ENCODE measurements around the gene FRMD5.
"Not testable (repeated sequence)": the region's sequence is repeated elsewhere in the genome, so short reads cannot be mapped to it uniquely, and the experiment has no call there.

The FRMD5 gene

DNA sequence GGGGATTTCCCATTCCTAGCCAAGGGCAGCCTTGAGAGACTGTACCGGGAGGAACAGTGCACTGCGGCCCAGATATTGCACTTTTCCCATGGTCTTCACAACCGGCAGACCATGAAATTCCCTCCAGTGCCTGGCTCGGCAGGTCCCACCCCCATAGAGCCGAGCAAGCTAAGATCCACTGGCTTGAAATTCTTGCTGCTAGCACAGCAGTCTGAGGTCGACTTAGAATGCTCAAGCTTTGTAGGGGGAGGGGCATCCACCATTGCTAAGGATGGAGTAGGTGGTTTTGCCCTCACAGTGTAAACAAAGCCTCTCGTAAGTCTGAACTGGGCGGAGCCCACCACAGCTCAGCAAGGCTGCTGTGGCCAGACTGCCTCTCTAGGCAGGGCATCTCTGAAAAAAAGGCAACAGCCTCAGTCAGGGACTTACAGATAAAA is 156.3 kb downstream of the FRMD5 start:
- no peak overlapping the region for H3K4me3 ChIP-seq (ENCODE audit: low read length)
- no peak for DNase-seq (ENCODE audit: low read depth)
- TF ChIP-seq, protein P1, sequence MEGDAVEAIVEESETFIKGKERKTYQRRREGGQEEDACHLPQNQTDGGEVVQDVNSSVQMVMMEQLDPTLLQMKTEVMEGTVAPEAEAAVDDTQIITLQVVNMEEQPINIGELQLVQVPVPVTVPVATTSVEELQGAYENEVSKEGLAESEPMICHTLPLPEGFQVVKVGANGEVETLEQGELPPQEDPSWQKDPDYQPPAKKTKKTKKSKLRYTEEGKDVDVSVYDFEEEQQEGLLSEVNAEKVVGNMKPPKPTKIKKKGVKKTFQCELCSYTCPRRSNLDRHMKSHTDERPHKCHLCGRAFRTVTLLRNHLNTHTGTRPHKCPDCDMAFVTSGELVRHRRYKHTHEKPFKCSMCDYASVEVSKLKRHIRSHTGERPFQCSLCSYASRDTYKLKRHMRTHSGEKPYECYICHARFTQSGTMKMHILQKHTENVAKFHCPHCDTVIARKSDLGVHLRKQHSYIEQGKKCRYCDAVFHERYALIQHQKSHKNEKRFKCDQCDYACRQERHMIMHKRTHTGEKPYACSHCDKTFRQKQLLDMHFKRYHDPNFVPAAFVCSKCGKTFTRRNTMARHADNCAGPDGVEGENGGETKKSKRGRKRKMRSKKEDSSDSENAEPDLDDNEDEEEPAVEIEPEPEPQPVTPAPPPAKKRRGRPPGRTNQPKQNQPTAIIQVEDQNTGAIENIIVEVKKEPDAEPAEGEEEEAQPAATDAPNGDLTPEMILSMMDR (conservative IDR thresholded peaks at IDR 0.05; ENCODE audit: low read length): no peak

- no peak overlapping the region for H3K4me3 ChIP-seq (ENCODE audit: low read length)
- DNase-seq (ENCODE audit: low read depth): peak; percentile 30
- TF ChIP-seq, protein P1 (conservative IDR thresholded peaks at IDR 0.05; ENCODE audit: low read length): no peak
Observed at GRCh38 chr15:44035781-44036699, 159.0 kb downstream of the FRMD5 start.

GRCh38 chr15:44034933-44035624 is 160.0 kb downstream of the FRMD5 start:
- TF ChIP-seq, protein P1 (conservative IDR thresholded peaks at IDR 0.05; ENCODE audit: low read length): no peak
- no peak overlapping the region for H3K4me3 ChIP-seq (ENCODE audit: low read length)
- peak; percentile 87 for DNase-seq (ENCODE audit: low read depth)

GRCh38 chr15:44034334-44034733 is 160.7 kb downstream of the FRMD5 start:
- peak; percentile 82 for DNase-seq (ENCODE audit: low read depth)
- TF ChIP-seq, protein P1 (conservative IDR thresholded peaks at IDR 0.05; ENCODE audit: low read length): no peak
- H3K4me3 ChIP-seq (ENCODE audit: low read length): no peak overlapping the region

DNA sequence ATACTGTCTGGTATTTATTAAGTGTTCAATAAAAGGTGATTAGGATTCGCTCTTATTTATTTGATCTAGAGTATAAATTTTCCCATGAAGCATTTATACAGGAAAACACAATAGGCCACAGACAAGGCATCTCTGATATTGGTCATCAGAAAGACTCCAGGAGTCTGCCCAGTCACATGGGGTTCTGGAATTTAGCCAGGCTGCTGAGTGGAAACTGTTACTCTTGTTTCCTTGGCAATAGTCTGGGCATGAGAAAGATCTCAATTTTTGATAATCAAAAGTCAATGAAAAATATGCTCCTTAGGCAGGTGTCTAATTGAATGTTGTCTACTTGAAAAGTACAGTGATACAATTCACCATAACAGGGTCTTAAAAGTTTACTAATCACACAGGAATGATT is 161.2 kb downstream of the FRMD5 start:
- H3K4me3 ChIP-seq (ENCODE audit: low read length): no peak overlapping the region
- peak; percentile 79 for DNase-seq (ENCODE audit: low read depth)

GRCh38 chr15:44032820-44033219 is 162.3 kb downstream of the FRMD5 start:
- not testable (repeated sequence) for DNase-seq (ENCODE audit: low read depth); H3K4me3 ChIP-seq (ENCODE audit: low read length)

More for the DNA sequence above, 161.2 kb downstream of the FRMD5 start:
- TF ChIP-seq, protein P1 (conservative IDR thresholded peaks at IDR 0.05; ENCODE audit: low read length): no peak

DNA sequence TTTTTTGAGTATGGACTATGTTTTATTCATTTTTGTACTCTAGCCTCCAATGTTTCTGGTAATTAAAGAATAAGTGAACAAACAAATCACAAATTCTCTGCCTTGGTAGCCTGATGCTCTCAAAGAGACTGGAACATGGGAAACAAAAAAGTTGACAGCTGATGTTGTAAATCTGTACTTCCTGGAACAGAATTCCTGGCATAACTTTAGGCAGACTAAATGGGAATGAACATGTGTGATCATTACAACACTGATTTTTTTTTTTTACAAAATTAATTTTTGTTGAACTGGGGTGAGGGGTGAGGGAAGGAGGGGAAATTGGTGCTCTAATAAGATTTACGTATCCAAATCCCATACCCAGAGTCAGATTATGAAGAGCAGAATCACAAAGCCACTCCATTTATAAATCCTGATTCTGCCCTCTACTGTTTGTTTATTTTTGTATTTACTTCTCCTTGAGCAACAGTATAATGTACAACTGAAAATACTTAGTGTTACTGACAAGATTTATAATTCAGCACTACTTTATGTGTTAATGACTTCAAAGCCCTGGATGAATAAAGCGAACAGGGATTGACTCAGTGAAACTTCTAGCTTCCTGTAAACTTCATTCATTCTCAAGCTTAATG is 165.0 kb downstream of the FRMD5 start:
- peak; percentile 85 for DNase-seq (ENCODE audit: low read depth)
- TF ChIP-seq, protein P1 (conservative IDR thresholded peaks at IDR 0.05; ENCODE audit: low read length): no peak
- H3K4me3 ChIP-seq (ENCODE audit: low read length): no peak overlapping the region
